ENCODE data around the gene HOXA10. TPM values are rescaled to one million over a fixed set of nuclear protein-coding genes. Genes with fewer than 3 reads are reported as not detected.

Gene HOXA10
- total and polyA plus RNA-seq, 3 experiments from 2014 or later, result 0.09 TPM; not detected in 2

DNA sequence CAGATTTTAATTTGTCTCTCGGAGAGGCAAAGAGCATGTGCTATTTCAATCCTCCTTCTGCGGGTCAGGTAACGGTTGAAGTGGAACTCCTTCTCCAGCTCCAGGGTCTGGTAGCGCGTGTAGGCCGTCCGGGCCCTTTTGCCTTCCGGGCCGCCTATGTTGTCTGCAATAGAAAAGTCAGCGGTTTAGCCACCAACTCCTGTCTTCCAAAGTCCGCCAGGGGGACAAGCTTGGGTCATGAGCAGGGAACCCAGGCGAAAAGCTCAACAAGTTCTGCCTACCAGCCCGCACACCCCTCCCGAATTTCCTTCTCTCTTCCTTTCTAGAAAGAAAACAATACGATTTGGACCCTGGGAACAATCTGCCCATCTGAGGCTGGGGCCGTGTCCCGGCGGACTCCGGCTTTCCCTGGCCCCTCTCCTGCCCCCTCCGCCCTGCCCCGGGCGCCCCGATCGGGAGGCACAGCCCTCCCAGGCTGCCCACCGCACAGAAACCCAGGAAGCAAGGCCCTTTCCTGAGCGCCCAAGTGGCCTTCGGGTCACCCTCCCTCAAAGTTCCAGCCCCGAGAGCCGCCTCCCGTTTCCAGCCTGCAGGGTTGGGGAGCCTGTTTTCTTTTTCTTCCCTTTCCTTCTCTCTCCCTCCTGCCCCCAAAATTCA is 32.1 kb downstream of the HOXA10 start:
- Histone ChIP-seq H3K4me1 (ENCODE audit: insufficient read depth, low read length) (no peaks in the 10 kb centered on the region), H3K4me3 (ENCODE audit: low read length) (no peak overlapping the region), H3K9me3 (ENCODE audit: low read length) (no peaks in the 10 kb centered on the region), H3K27me3 (ENCODE audit: insufficient read depth, low read length, poor library complexity, severe bottlenecking) (peaks cover 19% of the 10 kb centered on the region), H3K27ac (ENCODE audit: low read depth, low read length) (no peak overlapping the region), H3K36me3 (ENCODE audit: insufficient read depth, low read length) (no peaks in the 10 kb centered on the region)
- Mint-ChIP-seq H3K36me3 (no peaks in the 10 kb centered on the region), H3K9me3 (no peaks in the 10 kb centered on the region), H3K4me3 (no peak overlapping the region), H3K27me3 (peaks cover 32 to 63% of the 10 kb centered on the region in 2 donors), H3K27ac (no peak overlapping the region), H3K4me1 (peaks cover 0 to 1% (median 0%) of the 10 kb centered on the region in 3 donors)
- ChIA-PET CTCF (interaction anchor here (1.3 to 1.7 kb wide), 2 partner anchors 9 to 11 kb away, joined by 4 to 5 read pairs; partner anchors contain the start of gene HOXA4), POLR2A (no interaction called here)
- DNase-seq, result no peak

DNA sequence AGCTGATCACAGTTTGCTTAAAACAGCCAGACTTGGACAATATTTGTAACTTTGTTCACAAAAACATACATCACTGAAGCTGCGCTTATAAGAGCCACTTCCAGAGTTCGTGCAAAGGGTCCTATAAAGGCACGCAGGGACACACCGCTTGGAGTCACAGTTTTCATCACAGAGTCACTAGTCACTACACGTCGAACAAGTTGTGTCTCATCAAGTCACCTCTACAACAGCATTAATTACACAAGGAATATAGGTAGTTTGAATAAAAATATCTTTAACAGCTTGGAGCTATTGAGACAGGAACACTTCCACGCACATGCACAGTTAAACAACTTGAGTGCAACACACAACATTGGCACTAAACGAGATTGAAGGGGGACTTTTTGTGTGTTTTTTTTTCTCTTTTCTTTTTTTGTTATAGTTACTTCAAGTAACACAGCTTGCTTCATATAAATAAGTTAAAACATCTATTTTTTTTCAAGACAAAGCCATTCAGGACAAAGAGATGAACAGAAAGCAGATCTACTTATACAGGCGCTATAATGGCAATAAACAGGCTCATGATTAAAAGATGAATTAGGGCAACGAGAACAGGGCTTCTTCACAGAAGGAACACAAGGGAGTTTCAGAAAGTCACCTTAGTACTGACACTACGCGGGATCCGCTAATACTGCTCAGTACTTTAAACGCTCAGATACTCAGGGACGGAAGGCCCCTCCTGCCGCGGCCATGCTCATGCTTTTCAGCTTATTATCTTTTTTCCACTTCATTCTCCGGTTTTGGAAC is 32.8 kb downstream of the HOXA10 start:
- CTCF ChIA-PET, result interaction anchor here (1.3 to 1.7 kb wide), 2 partner anchors 9 to 10 kb away, joined by 4 to 5 read pairs; partner anchors contain the start of gene HOXA4

GRCh38 chr7:27140126-27140857 is 33.8 kb downstream of the HOXA10 start:
- H3K36me3 Mint-ChIP-seq, result no peaks in the 10 kb centered on the region
- no peak for DNase-seq
- H3K27me3 Mint-ChIP-seq, result peaks cover 32 to 66% of the 10 kb centered on the region in 2 donors
- H3K27ac ChIP-seq (ENCODE audit: low read depth, low read length), result no peak overlapping the region
- no peaks in the 10 kb centered on the region for H3K4me1 Mint-ChIP-seq
- POLR2A ChIA-PET, result no interaction called here
- no peaks in the 10 kb centered on the region for H3K9me3 ChIP-seq (ENCODE audit: low read length)
- H3K27ac Mint-ChIP-seq, result no peak overlapping the region
- no peaks in the 10 kb centered on the region for H3K4me1 ChIP-seq (ENCODE audit: insufficient read depth, low read length)
- peaks cover 20% of the 10 kb centered on the region for H3K27me3 ChIP-seq (ENCODE audit: insufficient read depth, low read length, poor library complexity, severe bottlenecking)
- H3K36me3 ChIP-seq (ENCODE audit: insufficient read depth, low read length), result no peaks in the 10 kb centered on the region
- no peak overlapping the region for H3K4me3 Mint-ChIP-seq
- H3K9me3 Mint-ChIP-seq, result no peaks in the 10 kb centered on the region
- no peak overlapping the region for H3K4me3 ChIP-seq (ENCODE audit: low read length)
- CTCF ChIA-PET, result no interaction called here

More for the DNA sequence above, 32.8 kb downstream of the HOXA10 start:
- DNase-seq, result no peak
- Histone ChIP-seq H3K27me3 (ENCODE audit: insufficient read depth, low read length, poor library complexity, severe bottlenecking) (peaks cover 18% of the 10 kb centered on the region), H3K36me3 (ENCODE audit: insufficient read depth, low read length) (no peaks in the 10 kb centered on the region), H3K9me3 (ENCODE audit: low read length) (no peaks in the 10 kb centered on the region), H3K27ac (ENCODE audit: low read depth, low read length) (no peak overlapping the region), H3K4me1 (ENCODE audit: insufficient read depth, low read length) (no peaks in the 10 kb centered on the region), H3K4me3 (ENCODE audit: low read length) (no peak overlapping the region)
- Mint-ChIP-seq H3K9me3 (no peaks in the 10 kb centered on the region), H3K36me3 (no peaks in the 10 kb centered on the region), H3K4me1 (no peaks in the 10 kb centered on the region), H3K27ac (no peak overlapping the region), H3K4me3 (no peak overlapping the region), H3K27me3 (peaks cover 32 to 63% of the 10 kb centered on the region in 2 donors)
- POLR2A ChIA-PET, result no interaction called here

GRCh38 chr7:27139334-27140125 is 34.6 kb downstream of the HOXA10 start:
- Mint-ChIP-seq H3K4me1 (no peaks in the 10 kb centered on the region), H3K9me3 (no peaks in the 10 kb centered on the region), H3K36me3 (no peaks in the 10 kb centered on the region), H3K27me3 (peaks cover 31 to 70% of the 10 kb centered on the region in 2 donors), H3K27ac (no peak overlapping the region), H3K4me3 (no peak overlapping the region)
- peaks cover 23% of the 10 kb centered on the region for H3K27me3 ChIP-seq (ENCODE audit: insufficient read depth, low read length, poor library complexity, severe bottlenecking)
- H3K36me3 ChIP-seq (ENCODE audit: insufficient read depth, low read length), result no peaks in the 10 kb centered on the region
- no peak overlapping the region for H3K27ac ChIP-seq (ENCODE audit: low read depth, low read length)
- ChIA-PET POLR2A (no interaction called here), CTCF (no interaction called here)
- DNase-seq, result no peak
- H3K4me3 ChIP-seq (ENCODE audit: low read length), result no peak overlapping the region
- H3K4me1 ChIP-seq (ENCODE audit: insufficient read depth, low read length), result no peaks in the 10 kb centered on the region
- H3K9me3 ChIP-seq (ENCODE audit: low read length), result no peaks in the 10 kb centered on the region

- CTCF ChIA-PET, result no interaction called here
- no peak overlapping the region for H3K27ac Mint-ChIP-seq
Measured at GRCh38 chr7:27138985-27139333, 35.2 kb downstream of the HOXA10 start.

GRCh38 chr7:27138472-27138871 is 35.6 kb downstream of the HOXA10 start:
- CTCF ChIA-PET, result no interaction called here
- POLR2A ChIA-PET, result no interaction called here
- H3K27me3 ChIP-seq (ENCODE audit: insufficient read depth, low read length, poor library complexity, severe bottlenecking), result peaks cover 23% of the 10 kb centered on the region
- no peaks in the 10 kb centered on the region for H3K4me1 ChIP-seq (ENCODE audit: insufficient read depth, low read length)
- no peak for DNase-seq
- peaks cover 33 to 73% of the 10 kb centered on the region in 2 donors for H3K27me3 Mint-ChIP-seq
- H3K9me3 ChIP-seq (ENCODE audit: low read length), result no peaks in the 10 kb centered on the region
- no peak overlapping the region for H3K27ac Mint-ChIP-seq
- no peak overlapping the region for H3K4me3 Mint-ChIP-seq
- no peaks in the 10 kb centered on the region for H3K4me1 Mint-ChIP-seq
- no peaks in the 10 kb centered on the region for H3K9me3 Mint-ChIP-seq
- H3K36me3 ChIP-seq (ENCODE audit: insufficient read depth, low read length), result no peaks in the 10 kb centered on the region
- no peak overlapping the region for H3K4me3 ChIP-seq (ENCODE audit: low read length)
- no peak overlapping the region for H3K27ac ChIP-seq (ENCODE audit: low read depth, low read length)
- no peaks in the 10 kb centered on the region for H3K36me3 Mint-ChIP-seq

More at GRCh38 chr7:27138985-27139333, 35.2 kb downstream of the HOXA10 start:
- H3K4me1 ChIP-seq (ENCODE audit: insufficient read depth, low read length), result no peaks in the 10 kb centered on the region
- Mint-ChIP-seq H3K9me3 (no peaks in the 10 kb centered on the region), H3K4me3 (no peak overlapping the region), H3K4me1 (no peaks in the 10 kb centered on the region), H3K27me3 (peaks cover 30 to 70% of the 10 kb centered on the region in 2 donors), H3K36me3 (no peaks in the 10 kb centered on the region)
- no peaks in the 10 kb centered on the region for H3K9me3 ChIP-seq (ENCODE audit: low read length)
- POLR2A ChIA-PET, result no interaction called here
- DNase-seq, result no peak
- H3K27ac ChIP-seq (ENCODE audit: low read depth, low read length), result no peak overlapping the region
- H3K36me3 ChIP-seq (ENCODE audit: insufficient read depth, low read length), result no peaks in the 10 kb centered on the region
- peaks cover 23% of the 10 kb centered on the region for H3K27me3 ChIP-seq (ENCODE audit: insufficient read depth, low read length, poor library complexity, severe bottlenecking)
- no peak overlapping the region for H3K4me3 ChIP-seq (ENCODE audit: low read length)

- H3K36me3 Mint-ChIP-seq, result no peaks in the 10 kb centered on the region
- POLR2A ChIA-PET, result no interaction called here
- CTCF ChIA-PET, result no interaction called here
- Histone ChIP-seq H3K4me1 (ENCODE audit: insufficient read depth, low read length) (no peaks in the 10 kb centered on the region), H3K27ac (ENCODE audit: low read depth, low read length) (no peak overlapping the region), H3K9me3 (ENCODE audit: low read length) (no peaks in the 10 kb centered on the region), H3K27me3 (ENCODE audit: insufficient read depth, low read length, poor library complexity, severe bottlenecking) (peaks cover 23% of the 10 kb centered on the region), H3K4me3 (ENCODE audit: low read length) (no peak overlapping the region), H3K36me3 (ENCODE audit: insufficient read depth, low read length) (no peaks in the 10 kb centered on the region)
- no peak overlapping the region for H3K4me3 Mint-ChIP-seq
- H3K27ac Mint-ChIP-seq, result no peak overlapping the region
- H3K9me3 Mint-ChIP-seq, result no peaks in the 10 kb centered on the region
- no peak for DNase-seq
- H3K4me1 Mint-ChIP-seq, result no peaks in the 10 kb centered on the region
- H3K27me3 Mint-ChIP-seq, result peaks cover 40 to 77% of the 10 kb centered on the region in 2 donors
Measured at GRCh38 chr7:27137640-27138315, 36.3 kb downstream of the HOXA10 start.
